HepG2 (cell line): ENCODE results near the gene DCAF4. TPM values are rescaled to one million over a fixed set of nuclear protein-coding genes. Genes with fewer than 3 reads are reported as not detected.

Experiments
- ATAC-seq: fragments of 200-7000 bp; cut with Tn5 transposase; 3 replicates; pipeline ENCODE4 v1.9.1; 2020; ENCODE audit warnings: mild to moderate bottlenecking, moderate library complexity
- BruUV-seq: library from RNA; stranded (reverse); fragments of 400-500 nt; replicated peaks from 2 replicates; lab custom pipeline; 2021; lab: Mats Ljungman, UMichigan
- CTCF ChIA-PET: fragments of 300-600 bp; formaldehyde crosslinking; extraction: SDS; loops from one replicate; lab custom pipeline; 2021; ENCODE audit warnings: low total read pairs, inconsistent platforms, low intra/inter-chr PET ratio; lab: Yijun Ruan, JAX
- POLR2A ChIA-PET: fragments of 350-600 bp; sonication (Branson Sonifier 250); formaldehyde crosslinking; loops from one replicate; lab custom pipeline; 2020; ENCODE audit warnings: antibody characterized with exemption, inconsistent platforms; lab: Yijun Ruan, JAX
- DNase-seq: peaks from one replicate; pipeline ENCODE4 v3.0.0-alpha.2; 2015; ENCODE audit warnings: low spot score
- FAIRE-seq: peaks from 3 replicates; lab custom pipeline; 2011; peaks lifted over from hg19 to GRCh38; lab: Jason Lieb, UNC
- H2AFZ ChIP-seq: one replicate; pipeline ENCODE4 v1.6.1; 2011; ENCODE audit warnings: low read length, inconsistent platforms
- H3K27ac ChIP-seq: fragments of 300-600 bp; 3 replicates; pipeline ENCODE4 v1.8.0; 2011; ENCODE audit warnings: mixed run types, mild to moderate bottlenecking, mixed read lengths, low read length, inconsistent platforms; ENCODE audit not compliant: insufficient read depth; ENCODE audit errors: extremely low read length
- H3K27me3 ChIP-seq, 2 experiments: fragments of 200-600 bp in 1 of 2; 2 replicates in 1 of 2; 3 replicates in 1 of 2; pipeline versions ENCODE4 v1.6.0 to v1.8.0; 2011; ENCODE audit warnings: low read length in 2 of 2, mild to moderate bottlenecking in 2 of 2, moderate library complexity in 2 of 2, inconsistent platforms in 1 of 2; ENCODE audit not compliant: insufficient read depth in 2 of 2, control insufficient read depth in 1 of 2
- H3K36me3 ChIP-seq, 2 experiments: fragments of 200-600 bp in 1 of 2; replicated peaks in 1 of 2; 2 replicates in 1 of 2; 3 replicates in 1 of 2; pipeline versions ENCODE4 v1.5.1 to v1.8.0; 2011; ENCODE audit warnings: low read length in 2 of 2, inconsistent platforms in 1 of 2; ENCODE audit not compliant: insufficient read depth in 2 of 2, control insufficient read depth in 1 of 2
- H3K4me1 ChIP-seq: 2 replicates; pipeline ENCODE4 v1.5.1; 2012; ENCODE audit warnings: low read length, inconsistent platforms; ENCODE audit not compliant: insufficient read depth
- H3K4me2 ChIP-seq: 2 replicates; pipeline ENCODE4 v1.6.0; 2011; ENCODE audit warnings: low read depth, low read length, inconsistent platforms
- H3K4me3 ChIP-seq, 3 experiments: fragments of 200-600 bp in 1 of 3; sonication (generic), shearing (Covaris generic) in 1 of 3; replicated peaks in 1 of 3; 2 replicates each; pipeline ENCODE4 v1.5.1; 2011 to 2016; ENCODE audit warnings: low read length in 3 of 3, inconsistent platforms in 2 of 3, low read depth in 2 of 3, mild to moderate bottlenecking in 2 of 3, control low read depth in 1 of 3, mixed read lengths in 1 of 3; ENCODE audit not compliant: insufficient read depth in 1 of 3
- H3K79me2 ChIP-seq: one replicate; pipeline ENCODE4 v1.6.1; 2011; ENCODE audit warnings: low read length, inconsistent platforms; ENCODE audit not compliant: insufficient read depth
- H3K9ac ChIP-seq: 2 replicates; pipeline ENCODE4 v1.6.0; 2011; ENCODE audit warnings: mild to moderate bottlenecking, low read depth, low read length, inconsistent platforms; ENCODE audit not compliant: insufficient read depth
- H3K9me3 ChIP-seq: 2 replicates; pipeline ENCODE4 v1.5.1; 2012; ENCODE audit warnings: mild to moderate bottlenecking, low read length
- H4K20me1 ChIP-seq: 2 replicates; pipeline ENCODE4 v1.6.0; 2011; ENCODE audit warnings: inconsistent platforms, mild to moderate bottlenecking, low read length, moderate library complexity; ENCODE audit not compliant: insufficient read depth
- ARID3A ChIP-seq: IDR thresholded peaks from 2 replicates; pipeline ENCODE4 v1.6.1; 2012; ENCODE audit warnings: low read depth, low read length, improper control_type of control experiment
- HMGA1 ChIP-seq: sonication (generic); formaldehyde crosslinking; conservative IDR thresholded peaks from 2 replicates; pipeline ENCODE4 v1.4.0; 2020; ENCODE audit warnings: missing genetic modification reagents
- IRX3 ChIP-seq: sonication (generic); formaldehyde crosslinking; IDR thresholded peaks from 2 replicates; pipeline ENCODE4 v1.8.1; 2023; ENCODE audit warnings: mild to moderate bottlenecking, low read depth, missing genetic modification reagents, borderline replicate concordance
- PTBP1 ChIP-seq: fragments of 200-400 bp; formaldehyde crosslinking; IDR thresholded peaks from 2 replicates; pipeline ENCODE4 v1.6.1; 2018; ENCODE audit warnings: low read length, low read depth; ENCODE audit not compliant: poor library complexity, severe bottlenecking
- TBP ChIP-seq: sonication (generic); formaldehyde crosslinking; IDR thresholded peaks from 2 replicates; pipeline ENCODE4 v1.5.0; 2020; ENCODE audit warnings: missing genetic modification reagents
- TGIF2 ChIP-seq: IDR thresholded peaks from 2 replicates; pipeline ENCODE4 v1.6.1; 2016; ENCODE audit warnings: control low read depth, missing compliant biosample characterization
- ZFP1 ChIP-seq: IDR thresholded peaks from 2 replicates; pipeline ENCODE4 v1.6.1; 2016
- ZNF34 ChIP-seq: sonication (generic); formaldehyde crosslinking; IDR thresholded peaks from 2 replicates; pipeline ENCODE4 v1.4.0; 2020; ENCODE audit warnings: mild to moderate bottlenecking, missing genetic modification reagents, borderline replicate concordance
- ZNF484 ChIP-seq: sonication (generic); formaldehyde crosslinking; IDR thresholded peaks from 2 replicates; pipeline ENCODE4 v1.5.1; 2020; ENCODE audit warnings: mild to moderate bottlenecking, low read depth, missing genetic modification reagents, borderline replicate concordance
- ZNF674 ChIP-seq: sonication (generic); formaldehyde crosslinking; IDR thresholded peaks from 2 replicates; pipeline ENCODE4 v1.5.0; 2020; ENCODE audit warnings: low read depth, mild to moderate bottlenecking, missing genetic modification reagents
- ZNF772 ChIP-seq: sonication (generic); formaldehyde crosslinking; IDR thresholded peaks from 2 replicates; pipeline ENCODE4 v1.5.0; 2020; ENCODE audit warnings: mild to moderate bottlenecking, missing genetic modification reagents
- WGBS: methylation state at CpG from one replicate; pipeline ENCODE4 v1.1.6; 2017; ENCODE audit warnings: low lambda C conversion rate; 5-methylcytosine and 5-hydroxymethylcytosine counted together
- in situ Hi-C: cut with HindIII; loops from 2 replicates; pipeline ENCODE4 v1.10.0; 2017; ENCODE audit warnings: low pct_unique_long_range_greater_than_20kb; ENCODE audit not compliant: extremely low pct_ligation_motif_present
- intact Hi-C: fragments of 100-400 bp; cut with micrococcal nuclease; formaldehyde crosslinking; loops from one replicate; pipeline ENCODE4 v1.10.0; 2022; ENCODE audit not compliant: unreplicated experiment
- polyA plus RNA-seq, 8 experiments: library from polyadenylated mRNA; depleted of rRNA in 3 of 8; stranded (reverse) in 7 of 8; unstranded in 1 of 8; fragments of >200 nt; fragmentation: Illumina TruSeq in 4 of 8; extraction: Trizol in 4 of 8; gene quantifications; 2 replicates each; pipeline versions ENCODE4 v1.2.1 to v1.2.3, GENCODE V29; 2011 to 2016; ENCODE audit warnings: low read depth in 4 of 8, missing spikeins in 1 of 8, mixed read lengths in 1 of 8; ENCODE audit not compliant: insufficient read depth in 1 of 8
- total RNA-seq, 5 experiments: library from RNA; depleted of rRNA; stranded (reverse); fragments of >200 nt; fragmentation: Illumina TruSeq; extraction: Trizol; gene quantifications; 2 replicates each; pipeline ENCODE4 v1.2.3, GENCODE V29; 2016; ENCODE audit warnings: low read depth in 1 of 5

Gene DCAF4
- total and polyA plus RNA-seq, 2 of the 13 experiments (the other 11 are each of a cell fraction or from before 2014, with no cell fraction given) = 18.8 to 21.1 TPM

GRCh38 chr14:72986214-72986613 is 60.0 kb downstream of the DCAF4 start:
- no peaks in the 10 kb centered on the region for H3K9me3 ChIP-seq
- no peak for TF ChIP-seq TBP (CRISPR knock-in tag)
- TF ChIP-seq ZNF772 = no peak
- no peak for TF ChIP-seq IRX3 (CRISPR knock-in tag)
- TF ChIP-seq PTBP1 = no peak
- no peak for TF ChIP-seq ZNF34 (CRISPR knock-in tag)
- no peak for TF ChIP-seq TGIF2
- no peak for TF ChIP-seq ARID3A
- TF ChIP-seq HMGA1 (CRISPR knock-in tag) = no peak
- no peak for TF ChIP-seq ZNF674 (CRISPR knock-in tag)
- TF ChIP-seq ZFP1 (CRISPR knock-in tag) = no peak
- TF ChIP-seq ZNF484 = no peak
- CTCF ChIA-PET = no interaction called here
- DNase-seq (no peak), FAIRE-seq (no peak), ATAC-seq (no peak)
- no peak overlapping the region for H3K4me2 ChIP-seq
- H3K27ac ChIP-seq = no peak overlapping the region
- no peaks in the 10 kb centered on the region for H3K79me2 ChIP-seq
- in situ Hi-C loops = no loop called here
- POLR2A ChIA-PET = no interaction called here
- peaks cover 0 to 2% of the 10 kb centered on the region in 2 experiments; a peak in 1 of 5 replicates for H3K36me3 ChIP-seq
- no peak overlapping the region for H2AFZ ChIP-seq
- no peak overlapping the region for H3K9ac ChIP-seq
- H3K4me3 ChIP-seq = no peak overlapping the region
- no peaks in the 10 kb centered on the region for H3K4me1 ChIP-seq
- H4K20me1 ChIP-seq = no peaks in the 10 kb centered on the region
- no TSS peak for BruUV-seq
- H3K27me3 ChIP-seq = no peaks in the 10 kb centered on the region
- 76% methylated on average over 3 of the region's 3 CpGs for WGBS
- intact Hi-C loops = no loop called here
